K562 (cell line): ENCODE measurements around the gene MRRF. TPM values are rescaled to one million over a fixed set of nuclear protein-coding genes. Genes with fewer than 3 reads are reported as not detected.

Experiments used
- ATAC-seq: fragments of 200-7000 bp; cut with Tn5 transposase; 3 replicates; pipeline ENCODE4 v1.9.1; 2020; ENCODE audit warnings: moderate library complexity
- BruUV-seq: library from RNA; stranded (reverse); fragments of 400-500 nt; replicated peaks from 2 replicates; lab custom pipeline; 2021; lab: Mats Ljungman, UMichigan
- CTCF ChIA-PET: fragments of 300-600 bp; formaldehyde crosslinking; extraction: SDS; loops from one replicate; lab custom pipeline; 2021; ENCODE audit warnings: low intra/inter-chr PET ratio; lab: Yijun Ruan, JAX
- POLR2A ChIA-PET: fragments of 300-600, 350-650 bp; sonication (Branson Sonifier 250); formaldehyde crosslinking; extraction: SDS; loops from one replicate; lab custom pipeline; 2021; ENCODE audit warnings: antibody characterized with exemption, inconsistent platforms; lab: Yijun Ruan, JAX
- DNase-seq, 4 experiments: peaks; one replicate each; pipeline versions ENCODE4 v3.0.0 to v3.0.0-alpha.2; 2011 to 2018; ENCODE audit warnings: low spot score in 3 of 4, mixed read lengths in 3 of 4; ENCODE audit errors: extremely low read depth in 1 of 4
- FAIRE-seq: peaks from 2 replicates; lab custom pipeline; 2011; peaks lifted over from hg19 to GRCh38; lab: Jason Lieb, UNC
- H2AFZ ChIP-seq: 2 replicates; pipeline ENCODE4 v1.6.0; 2011; ENCODE audit warnings: low read depth, low read length, control low read depth, inconsistent platforms
- H3K27ac ChIP-seq: fragments of 200-600 bp; 3 replicates; pipeline ENCODE4 v1.8.0; 2011; ENCODE audit warnings: low read depth, mild to moderate bottlenecking, control low read depth, inconsistent platforms, low read length, moderate library complexity, mixed read lengths; ENCODE audit errors: extremely low read depth
- H3K27me3 ChIP-seq, 2 experiments: fragments of 300-600 bp in 1 of 2; 2 replicates in 1 of 2; 3 replicates in 1 of 2; pipeline versions ENCODE4 v1.6.0 to v1.8.0; 2011; ENCODE audit warnings: inconsistent platforms in 2 of 2, low read length in 2 of 2, mild to moderate bottlenecking in 1 of 2, mixed read lengths in 1 of 2, moderate library complexity in 1 of 2; ENCODE audit not compliant: control insufficient read depth in 2 of 2, insufficient read depth in 2 of 2
- H3K36me3 ChIP-seq: fragments of 300-600 bp; 3 replicates; pipeline ENCODE4 v1.8.0; 2011; ENCODE audit warnings: mild to moderate bottlenecking, low read length, inconsistent platforms; ENCODE audit not compliant: control insufficient read depth, insufficient read depth
- H3K4me1 ChIP-seq, 2 experiments: fragments of 200-600 bp in 1 of 2; replicated peaks in 1 of 2; 2 replicates in 1 of 2; 3 replicates in 1 of 2; pipeline versions ENCODE4 v1.5.1 to v1.8.0; 2011; ENCODE audit warnings: inconsistent platforms in 2 of 2, low read length in 2 of 2, mild to moderate bottlenecking in 1 of 2, mixed read lengths in 1 of 2, moderate library complexity in 1 of 2; ENCODE audit not compliant: control insufficient read depth in 2 of 2, insufficient read depth in 2 of 2
- H3K4me2 ChIP-seq: 2 replicates; pipeline ENCODE4 v1.6.1; 2011; ENCODE audit warnings: low read length, control low read depth, inconsistent platforms, mixed read lengths; ENCODE audit not compliant: insufficient read depth
- H3K4me3 ChIP-seq: fragments of 200-600 bp; sonication (generic), shearing (Covaris generic); 2 replicates; pipeline ENCODE4 v1.5.1; 2016; ENCODE audit warnings: control low read depth, inconsistent platforms
- H3K79me2 ChIP-seq: fragments of 200-600 bp; 3 replicates; pipeline ENCODE4 v1.8.0; 2011; ENCODE audit warnings: low read length, inconsistent platforms; ENCODE audit not compliant: control insufficient read depth, insufficient read depth
- H3K9ac ChIP-seq, 2 experiments: 2 replicates each; pipeline versions ENCODE4 v1.6.0 to v1.6.1; 2011; ENCODE audit warnings: low read depth in 2 of 2, low read length in 2 of 2, control low read depth in 1 of 2, inconsistent platforms in 1 of 2, mild to moderate bottlenecking in 1 of 2, mixed read lengths in 1 of 2; ENCODE audit not compliant: insufficient read depth in 1 of 2
- H3K9me1 ChIP-seq: one replicate; pipeline ENCODE4 v1.6.0; 2011; ENCODE audit warnings: inconsistent platforms, mild to moderate bottlenecking, low read length, moderate library complexity; ENCODE audit not compliant: control insufficient read depth, insufficient read depth
- H3K9me3 ChIP-seq: replicated peaks from 2 replicates; pipeline ENCODE4 v1.5.1; 2011; ENCODE audit warnings: low read depth, low read length, inconsistent platforms; ENCODE audit not compliant: control insufficient read depth, insufficient read depth
- H4K20me1 ChIP-seq: replicated peaks from 2 replicates; pipeline ENCODE4 v1.6.1; 2011; ENCODE audit warnings: low read length, inconsistent platforms, mixed read lengths; ENCODE audit not compliant: control insufficient read depth, insufficient read depth
- CBX1 ChIP-seq: sonication (generic); IDR thresholded peaks from 2 replicates; pipeline ENCODE4 v1.6.1; 2016; ENCODE audit warnings: antibody characterized with exemption, low read depth, mild to moderate bottlenecking
- CTCF ChIP-seq, 3 experiments: IDR thresholded peaks in 2 of 3; conservative IDR thresholded peaks in 1 of 3; 2 replicates each; pipeline ENCODE4 v1.5.1; 2011 to 2012; ENCODE audit warnings: low read length in 3 of 3, mild to moderate bottlenecking in 3 of 3, control low read depth in 2 of 3, improper control_type of control experiment in 1 of 3, inconsistent platforms in 1 of 3, low read depth in 1 of 3, mixed read lengths in 1 of 3, moderate library complexity in 1 of 3; ENCODE audit not compliant: insufficient read depth in 2 of 3
- HOXB6 ChIP-seq: fragments of 250-450 bp; sonication (Bioruptor Pico); IDR thresholded peaks from 2 replicates; pipeline ENCODE4 v1.5.1; 2022; ENCODE audit warnings: mild to moderate bottlenecking, borderline replicate concordance
- MEF2D ChIP-seq: conservative IDR thresholded peaks from 2 replicates; pipeline ENCODE4 v1.6.1; 2016; ENCODE audit warnings: low read depth, missing genetic modification characterization, missing compliant biosample characterization
- NFE2L1 ChIP-seq: fragments of 450-650 bp; IDR thresholded peaks from 2 replicates; pipeline ENCODE4 v1.6.1; 2016; ENCODE audit warnings: missing genetic modification characterization, low read depth, mild to moderate bottlenecking, missing compliant biosample characterization, moderate library complexity, borderline replicate concordance
- RAD21 ChIP-seq, 2 experiments: fragments of 250-450 bp in 1 of 2; fragments of 450-650 bp in 1 of 2; sonication (Bioruptor Pico) in 1 of 2; formaldehyde crosslinking in 1 of 2; IDR thresholded peaks in 1 of 2; conservative IDR thresholded peaks in 1 of 2; 2 replicates each; pipeline versions ENCODE4 v1.4.0 to v1.8.0; 2020 to 2022; ENCODE audit warnings: mild to moderate bottlenecking in 2 of 2, moderate library complexity in 1 of 2
- REST ChIP-seq, 2 experiments: fragments of 450-650 bp; formaldehyde crosslinking in 1 of 2; IDR thresholded peaks; 2 replicates each; pipeline versions ENCODE4 v1.4.0 to v1.6.1; 2014 to 2020; ENCODE audit warnings: mild to moderate bottlenecking in 2 of 2, borderline replicate concordance in 1 of 2, low read depth in 1 of 2
- TRIM28 ChIP-seq: fragments of 450-650 bp; IDR thresholded peaks from 2 replicates; pipeline ENCODE4 v1.6.1; 2017
- ZNF280A ChIP-seq: fragments of 450-650 bp; IDR thresholded peaks from 2 replicates; pipeline ENCODE4 v1.6.1; 2018; ENCODE audit warnings: mild to moderate bottlenecking, low read depth; ENCODE audit not compliant: partially characterized antibody
- WGBS: fragments of 100-300 bp; shearing (Covaris generic); methylation state at CpG from one replicate; pipeline ENCODE4 v1.1.6; 2016; ENCODE audit warnings: low coverage, mixed read lengths; ENCODE audit not compliant: insufficient coverage; ENCODE audit errors: missing lambda C conversion rate; 5-methylcytosine and 5-hydroxymethylcytosine counted together
- in situ Hi-C: fragments of 300-500 bp; cut with MboI; formaldehyde crosslinking; loops from 4 replicates; pipeline ENCODE4 v1.15.0; 2018; ENCODE audit warnings: inconsistent platforms, mixed read lengths
- intact Hi-C: fragments of 100-400 bp; cut with micrococcal nuclease; formaldehyde crosslinking; loops from 2 replicates; pipeline ENCODE4 v1.14.2; 2022
- polyA plus RNA-seq, 8 experiments: library from polyadenylated mRNA; depleted of rRNA in 4 of 8; stranded (reverse) in 5 of 8; unstranded in 3 of 8; fragments of >200 nt; fragmentation: Nextera tagmentation in 2 of 8; fragmentation: Illumina TruSeq in 1 of 8; extraction: Ambion mirVana in 2 of 8; extraction: Trizol in 1 of 8; gene quantifications; 2 replicates each; pipeline versions ENCODE4 v1.2.1 to v1.2.3, GENCODE V29; 2011 to 2014; ENCODE audit warnings: inconsistent platforms in 1 of 8, missing spikeins in 1 of 8
- total RNA-seq, 7 experiments: library from RNA; depleted of rRNA in 6 of 7; stranded (reverse); fragments of >200 nt in 6 of 7; fragmentation: Illumina TruSeq in 2 of 7; extraction: Trizol in 2 of 7; gene quantifications; 2 replicates each; pipeline versions ENCODE4 v1.2.1 to v1.2.3, GENCODE V29; 2011 to 2021; ENCODE audit warnings: low replicate concordance in 1 of 7

Gene MRRF
- total and polyA plus RNA-seq, 9 of the 15 experiments (the other 6 are each of a cell fraction or from before 2014, with no cell fraction given) = 55.0 to 105 (median 81.2) TPM

GRCh38 chr9:122379340-122379739 lies 114.7 kb downstream of the MRRF start:
- Histone ChIP-seq H3K4me2 (no peak overlapping the region), H3K4me1 (peaks cover 46 to 47% of the 10 kb centered on the region in 2 experiments), H3K4me3 (no peak overlapping the region), H4K20me1 (no peaks in the 10 kb centered on the region), H3K9ac (no peak overlapping the region), H3K36me3 (no peaks in the 10 kb centered on the region; the same call in 2 of the 3 replicates), H3K9me3 (peaks cover 16% of the 10 kb centered on the region), H3K27me3 (no peaks in the 10 kb centered on the region), H3K79me2 (no peaks in the 10 kb centered on the region; the same call in 2 of the 3 replicates), H2AFZ (no peak overlapping the region), H3K27ac (no peak overlapping the region), H3K9me1 (peaks cover 10% of the 10 kb centered on the region)
- in situ Hi-C loops = loop anchor here (10.0 kb wide), 1 partner anchor 65 kb away; no protein-coding TSS in a partner anchor
- intact Hi-C loops = loop anchor here (1.0 kb wide), 1 partner anchor 75 kb away; no protein-coding TSS in a partner anchor
- no peak for ATAC-seq
- peak; percentile 35 for FAIRE-seq
- ChIA-PET CTCF (no interaction called here), POLR2A (interaction anchor here (0.9 to 1.6 kb wide), 2 partner anchors 10 to 67 kb away, joined by 3 read pairs; no protein-coding TSS in a partner anchor)
- WGBS = 0% methylated on average over 1 of the region's 1 CpG
- DNase-seq = peak in 3 of 4 experiments; percentile 30 to 43 (median 43)
- BruUV-seq = no TSS peak
- TF ChIP-seq MEF2D (tag) = no peak
- TF ChIP-seq CBX1 = 0 out of 2 replicates have a peak, but pooled peaks have one; percentile 53
- no peak for TF ChIP-seq NFE2L1
- peak; percentile 61 for TF ChIP-seq ZNF280A
- TF ChIP-seq HOXB6 = no peak
- peak in 1 of 2 experiments; percentile 53; a peak in 3 of 4 replicates for TF ChIP-seq RAD21 (CRISPR knock-in tag; conservative IDR thresholded peaks at IDR 0.05 in 1 of 2, IDR thresholded peaks at IDR 0.05 in 1 of 2)
- peak; percentile 33; the same call in 1 of the 2 replicates for TF ChIP-seq REST (IDR thresholded peaks at IDR 0.05; ENCODE audit: borderline replicate concordance)
- TF ChIP-seq REST (CRISPR knock-in tag; IDR thresholded peaks at IDR 0.05; ENCODE audit: low read depth) = no peak
- peak; percentile 48 to 65 (median 60) for TF ChIP-seq CTCF (IDR thresholded peaks at IDR 0.05 in 2 of 3, conservative IDR thresholded peaks at IDR 0.05 in 1 of 3; ENCODE audit: insufficient read depth in 2 of 3, low read depth in 1 of 3, low read length in 3 of 3)
- peak; percentile 89; the same call in 1 of the 2 replicates for TF ChIP-seq TRIM28
